ENCODE data around the gene GCA. TPM values are rescaled to one million over a fixed set of nuclear protein-coding genes. Genes with fewer than 3 reads are reported as not detected.

GCA gene
- polyA plus RNA-seq, 1 donor from 2014 or later: 45.3 TPM

- TF ChIP-seq REST (IDR thresholded peaks at IDR 0.05; ENCODE audit: borderline replicate concordance) (no peak), SMC3 (conservative IDR thresholded peaks at IDR 0.05; ENCODE audit: poor library complexity) (no peak), TAF1 (IDR thresholded peaks at IDR 0.05; ENCODE audit: low read depth) (no peak), POLR2AphosphoS5 (IDR thresholded peaks at IDR 0.05) (no peak), EP300 (conservative IDR thresholded peaks at IDR 0.05; ENCODE audit: poor library complexity, severe bottlenecking) (no peak), MXI1 (conservative IDR thresholded peaks at IDR 0.05; ENCODE audit: poor library complexity, severe bottlenecking) (no peak), RAD21 (conservative IDR thresholded peaks at IDR 0.05) (no peak), CTCF (IDR thresholded peaks at IDR 0.05; ENCODE audit: poor library complexity, severe bottlenecking) (no peak), EZH2 (IDR thresholded peaks at IDR 0.05; ENCODE audit: borderline replicate concordance, insufficient read depth, low read length, poor library complexity, severe bottlenecking) (no peak)
- Histone ChIP-seq H3F3A (ENCODE audit: insufficient read depth, low read length, poor library complexity, severe bottlenecking) (no peaks in the 10 kb centered on the region), H3K9me2 (ENCODE audit: insufficient read depth, low read length) (no peaks in the 10 kb centered on the region), H2AFZ (ENCODE audit: low read depth, low read length) (no peak overlapping the region), H3K9me3 (ENCODE audit: low read length) (no peaks in the 10 kb centered on the region), H4K20me1 (ENCODE audit: insufficient read depth) (no peaks in the 10 kb centered on the region), H3K4me2 (ENCODE audit: low read length) (no peak overlapping the region), H3K36me3 (ENCODE audit: insufficient read depth, low read length) (no peaks in the 10 kb centered on the region), H3K27me3 (ENCODE audit: insufficient read depth, low read depth, low read length) (no peaks in the 10 kb centered on the region), H3K27ac (ENCODE audit: low read length) (no peak overlapping the region), H3K9ac (ENCODE audit: low read length) (no peak overlapping the region), H3K4me3 (ENCODE audit: low read length) (no peak overlapping the region), H3K79me2 (replicated peaks; ENCODE audit: insufficient read depth, low read length) (no peaks in the 10 kb centered on the region)
Measured at GRCh38 chr2:162327806-162328205, 16.1 kb upstream of the GCA start.

GRCh38 chr2:162328424-162329157 lies 15.3 kb upstream of the GCA start:
- Histone ChIP-seq H4K20me1 (ENCODE audit: insufficient read depth) (no peaks in the 10 kb centered on the region), H3K36me3 (ENCODE audit: insufficient read depth, low read length) (no peaks in the 10 kb centered on the region), H3K9me3 (ENCODE audit: low read length) (no peaks in the 10 kb centered on the region), H3K27me3 (ENCODE audit: insufficient read depth, low read depth, low read length) (no peaks in the 10 kb centered on the region), H3K79me2 (replicated peaks; ENCODE audit: insufficient read depth, low read length) (no peaks in the 10 kb centered on the region), H2AFZ (ENCODE audit: low read depth, low read length) (no peak overlapping the region), H3K9ac (ENCODE audit: low read length) (no peak overlapping the region), H3K4me3 (ENCODE audit: low read length) (no peak overlapping the region), H3K4me2 (ENCODE audit: low read length) (no peak overlapping the region), H3F3A (ENCODE audit: insufficient read depth, low read length, poor library complexity, severe bottlenecking) (no peaks in the 10 kb centered on the region), H3K9me2 (ENCODE audit: insufficient read depth, low read length) (no peaks in the 10 kb centered on the region), H3K27ac (ENCODE audit: low read length) (no peak overlapping the region)
- TF ChIP-seq EP300 (conservative IDR thresholded peaks at IDR 0.05; ENCODE audit: poor library complexity, severe bottlenecking) (no peak), SMC3 (conservative IDR thresholded peaks at IDR 0.05; ENCODE audit: poor library complexity) (no peak), CTCF (IDR thresholded peaks at IDR 0.05; ENCODE audit: poor library complexity, severe bottlenecking) (no peak), TAF1 (IDR thresholded peaks at IDR 0.05; ENCODE audit: low read depth) (no peak), EZH2 (IDR thresholded peaks at IDR 0.05; ENCODE audit: borderline replicate concordance, insufficient read depth, low read length, poor library complexity, severe bottlenecking) (no peak), MXI1 (conservative IDR thresholded peaks at IDR 0.05; ENCODE audit: poor library complexity, severe bottlenecking) (no peak), REST (IDR thresholded peaks at IDR 0.05; ENCODE audit: borderline replicate concordance) (no peak), POLR2AphosphoS5 (IDR thresholded peaks at IDR 0.05) (no peak), RAD21 (conservative IDR thresholded peaks at IDR 0.05) (no peak)
